ENCODE results near the gene MALSU1.

- no peak for TF ChIP-seq CTCF (IDR thresholded peaks at IDR 0.05)
- TF ChIP-seq POLR2A (IDR thresholded peaks at IDR 0.05): no peak
Measured at GRCh38 chr7:23346316-23346715, 47.2 kb downstream of the MALSU1 start.

All from thyroid gland (tissue), 4 donors.